ENCODE data around the gene PODXL. TPM values are rescaled to one million over a fixed set of nuclear protein-coding genes. Genes with fewer than 3 reads are reported as not detected.
A peak's percentile ranks its signal among the peaks of the same experiment; 100 is the strongest.

The PODXL gene
- total RNA-seq, 3 donors from 2014 or later, result 20.3 to 55.6 (median 33.1) TPM

DNA sequence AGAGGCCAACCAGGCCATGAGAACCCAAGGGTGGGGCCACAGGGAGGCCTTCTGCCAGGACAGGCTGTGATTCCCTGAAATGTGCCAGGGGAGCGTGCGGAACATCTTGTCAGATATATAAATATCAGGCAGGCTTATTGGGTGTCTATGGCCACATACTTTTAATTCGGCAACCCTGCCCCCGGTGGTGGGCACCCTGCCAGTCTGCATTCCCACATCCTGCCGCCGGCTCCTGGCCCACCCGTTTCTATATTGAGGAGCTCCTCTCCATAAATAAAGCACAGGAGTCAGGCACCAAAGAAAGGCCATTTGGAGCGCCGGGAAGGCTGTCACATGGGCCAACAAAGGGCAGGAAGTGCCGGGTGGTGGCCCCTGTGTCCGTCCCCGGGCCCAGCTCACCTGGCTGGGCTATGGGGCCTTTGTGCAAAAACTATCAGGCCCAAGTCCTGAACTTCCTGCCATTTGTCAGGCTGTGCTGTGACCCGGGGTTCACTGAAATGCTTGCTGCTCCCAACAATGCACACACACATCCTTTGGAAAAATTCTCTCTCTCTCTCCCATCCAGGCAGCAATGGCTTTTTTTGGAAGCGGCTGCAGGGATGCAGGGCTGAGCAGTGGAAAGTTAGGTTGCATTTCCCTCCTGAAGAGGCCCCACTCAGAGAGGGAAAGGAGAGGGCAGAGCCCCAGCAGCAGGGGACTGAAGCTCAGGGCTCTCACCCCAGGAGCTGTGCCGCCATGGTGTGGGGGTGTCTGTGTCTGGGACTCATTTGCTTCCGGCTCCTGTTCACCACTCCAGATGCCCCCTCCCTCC lies 25.0 kb upstream of the PODXL start:
- DNase-seq (ENCODE audit: low spot score in 2 of 2), result peak; percentile 21 to 53
- no peaks in the 10 kb centered on the region for H3K9me3 ChIP-seq
- no peak overlapping the region for H3K4me3 ChIP-seq
- H3K4me1 ChIP-seq, result no peaks in the 10 kb centered on the region
- H3K27me3 ChIP-seq, result no peaks in the 10 kb centered on the region
- intact Hi-C loops (cut with DNase I; ENCODE audit: low total_unique reads), result no loop called here
- peak overlapping the region in 1 of 2 donors; percentile 63 for H3K27ac ChIP-seq
- TF ChIP-seq POLR2AphosphoS5 (IDR thresholded peaks at IDR 0.05), result peak in 1 of 3 donors; percentile 44
- no peak for TF ChIP-seq POLR2A (IDR thresholded peaks at IDR 0.05)
- TF ChIP-seq, protein P1, sequence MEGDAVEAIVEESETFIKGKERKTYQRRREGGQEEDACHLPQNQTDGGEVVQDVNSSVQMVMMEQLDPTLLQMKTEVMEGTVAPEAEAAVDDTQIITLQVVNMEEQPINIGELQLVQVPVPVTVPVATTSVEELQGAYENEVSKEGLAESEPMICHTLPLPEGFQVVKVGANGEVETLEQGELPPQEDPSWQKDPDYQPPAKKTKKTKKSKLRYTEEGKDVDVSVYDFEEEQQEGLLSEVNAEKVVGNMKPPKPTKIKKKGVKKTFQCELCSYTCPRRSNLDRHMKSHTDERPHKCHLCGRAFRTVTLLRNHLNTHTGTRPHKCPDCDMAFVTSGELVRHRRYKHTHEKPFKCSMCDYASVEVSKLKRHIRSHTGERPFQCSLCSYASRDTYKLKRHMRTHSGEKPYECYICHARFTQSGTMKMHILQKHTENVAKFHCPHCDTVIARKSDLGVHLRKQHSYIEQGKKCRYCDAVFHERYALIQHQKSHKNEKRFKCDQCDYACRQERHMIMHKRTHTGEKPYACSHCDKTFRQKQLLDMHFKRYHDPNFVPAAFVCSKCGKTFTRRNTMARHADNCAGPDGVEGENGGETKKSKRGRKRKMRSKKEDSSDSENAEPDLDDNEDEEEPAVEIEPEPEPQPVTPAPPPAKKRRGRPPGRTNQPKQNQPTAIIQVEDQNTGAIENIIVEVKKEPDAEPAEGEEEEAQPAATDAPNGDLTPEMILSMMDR (IDR thresholded peaks at IDR 0.05), result no peak
- no peaks in the 10 kb centered on the region for H3K36me3 ChIP-seq

DNA sequence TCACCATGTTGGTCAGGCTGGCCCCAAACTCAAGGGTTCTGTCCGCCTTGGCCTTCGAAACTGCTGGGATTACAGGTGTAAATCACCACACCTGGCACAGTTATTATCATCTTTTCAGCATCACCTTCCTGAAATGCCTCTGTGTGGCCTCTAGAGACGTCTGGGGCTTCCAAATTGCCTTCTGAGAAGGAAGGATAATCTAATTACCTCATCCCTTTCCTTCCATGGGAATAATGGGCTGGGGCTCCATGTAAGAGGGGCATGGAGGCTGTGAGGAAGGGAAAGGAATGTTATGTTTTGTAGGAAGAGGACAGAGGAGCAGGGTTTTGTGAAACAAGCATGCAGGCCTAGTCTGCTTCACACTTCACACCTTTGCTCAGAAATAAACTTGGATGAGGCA lies 22.2 kb upstream of the PODXL start:
- intact Hi-C loops (cut with DNase I; ENCODE audit: low total_unique reads), result no loop called here
- H3K27me3 ChIP-seq, result no peaks in the 10 kb centered on the region

DNA sequence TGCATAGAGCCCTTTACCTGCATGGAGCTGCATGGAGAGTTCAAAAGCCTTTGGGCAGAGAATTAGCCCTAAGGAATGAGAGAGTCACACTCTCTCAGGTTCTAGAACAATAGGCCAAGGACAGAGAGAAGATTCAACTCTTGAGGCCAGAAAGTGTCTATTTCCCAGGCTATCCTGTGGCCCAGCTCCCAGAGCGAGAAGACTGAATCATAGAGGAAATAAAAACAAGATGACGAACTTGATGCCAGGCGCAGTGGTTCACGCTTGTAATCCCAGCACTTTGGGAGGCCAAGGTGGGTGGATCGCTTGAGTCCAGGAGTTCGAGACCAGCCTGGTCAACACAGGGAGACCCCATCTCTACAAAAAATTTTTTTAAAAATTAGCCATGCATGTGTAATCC lies 18.3 kb upstream of the PODXL start:
- Histone ChIP-seq H3K4me3 (no peak overlapping the region), H3K9me3 (no peaks in the 10 kb centered on the region), H3K4me1 (no peaks in the 10 kb centered on the region), H3K27ac (no peak overlapping the region), H3K27me3 (no peaks in the 10 kb centered on the region), H3K36me3 (no peaks in the 10 kb centered on the region)
- no peak for DNase-seq (ENCODE audit: low spot score in 2 of 2)
- TF ChIP-seq, protein P1 (IDR thresholded peaks at IDR 0.05), result no peak
- TF ChIP-seq POLR2AphosphoS5 (IDR thresholded peaks at IDR 0.05) (no peak), POLR2A (IDR thresholded peaks at IDR 0.05) (no peak)
- intact Hi-C loops (cut with DNase I; ENCODE audit: low total_unique reads), result no loop called here

More for the DNA sequence above, 22.2 kb upstream of the PODXL start:
- H3K36me3 ChIP-seq, result no peaks in the 10 kb centered on the region
- no peaks in the 10 kb centered on the region for H3K9me3 ChIP-seq
- TF ChIP-seq POLR2AphosphoS5 (IDR thresholded peaks at IDR 0.05) (no peak), POLR2A (IDR thresholded peaks at IDR 0.05) (no peak)
- TF ChIP-seq, protein P1 (IDR thresholded peaks at IDR 0.05), result no peak
- no peaks in the 10 kb centered on the region for H3K4me1 ChIP-seq
- H3K4me3 ChIP-seq, result no peak overlapping the region
- no peak for DNase-seq (ENCODE audit: low spot score in 2 of 2)
- H3K27ac ChIP-seq, result no peak overlapping the region

DNA sequence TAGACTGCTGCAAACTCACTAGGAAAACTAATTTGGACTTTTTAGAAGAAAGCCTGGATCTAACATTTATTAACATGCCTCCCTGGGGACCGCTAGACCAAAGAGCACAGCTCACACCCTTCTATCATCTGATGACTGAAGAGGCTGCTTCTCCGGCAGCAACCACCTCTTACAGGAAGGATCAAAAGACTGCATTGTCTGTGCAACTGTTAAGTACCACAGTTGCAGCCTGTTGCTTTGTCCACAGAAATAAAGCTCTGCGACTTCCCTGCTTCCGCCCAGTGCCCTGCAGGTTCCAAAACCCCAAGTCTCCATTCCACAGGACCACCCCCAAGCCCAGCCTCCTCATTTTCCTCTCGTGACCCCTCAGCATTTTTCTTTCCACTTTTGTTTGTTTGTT lies 14.0 kb upstream of the PODXL start:
- H3K4me1 ChIP-seq, result no peaks in the 10 kb centered on the region
- TF ChIP-seq POLR2AphosphoS5 (IDR thresholded peaks at IDR 0.05) (no peak), POLR2A (IDR thresholded peaks at IDR 0.05) (no peak)
- TF ChIP-seq, protein P1 (IDR thresholded peaks at IDR 0.05), result no peak
- no peak overlapping the region for H3K27ac ChIP-seq
- no peak overlapping the region for H3K4me3 ChIP-seq
- H3K27me3 ChIP-seq, result no peaks in the 10 kb centered on the region
- no peaks in the 10 kb centered on the region for H3K36me3 ChIP-seq
- no peaks in the 10 kb centered on the region for H3K9me3 ChIP-seq
- intact Hi-C loops (cut with DNase I; ENCODE audit: low total_unique reads), result no loop called here
- no peak for DNase-seq (ENCODE audit: low spot score in 2 of 2)

DNA sequence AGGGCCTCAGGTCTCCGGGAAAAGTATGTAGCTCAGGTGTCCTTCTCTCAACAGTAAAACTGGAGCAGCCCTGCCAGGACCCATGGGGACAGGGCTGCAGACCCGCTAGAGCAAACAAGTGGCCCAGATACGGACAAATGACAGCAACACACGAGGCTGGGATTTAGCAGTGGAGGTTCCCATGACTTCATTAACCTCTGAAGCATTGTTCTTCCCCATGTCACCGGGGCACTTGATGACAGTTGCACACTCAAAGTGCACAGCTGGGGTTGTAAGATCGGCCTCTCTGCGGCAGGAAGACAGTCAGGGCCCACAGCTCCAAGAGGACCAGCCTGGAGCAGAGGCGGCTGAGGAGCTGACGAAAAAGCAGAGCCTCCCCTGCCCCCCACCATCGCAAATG lies 12.5 kb upstream of the PODXL start:
- no peaks in the 10 kb centered on the region for H3K9me3 ChIP-seq

More for the DNA sequence above, 12.5 kb upstream of the PODXL start:
- H3K27me3 ChIP-seq, result no peaks in the 10 kb centered on the region
- H3K4me3 ChIP-seq, result no peak overlapping the region
- no peak for DNase-seq (ENCODE audit: low spot score in 2 of 2)
- TF ChIP-seq, protein P1 (IDR thresholded peaks at IDR 0.05), result no peak
- no peak for TF ChIP-seq POLR2AphosphoS5 (IDR thresholded peaks at IDR 0.05)
- no peak for TF ChIP-seq POLR2A (IDR thresholded peaks at IDR 0.05)
- no peak overlapping the region for H3K27ac ChIP-seq
- H3K36me3 ChIP-seq, result no peaks in the 10 kb centered on the region
- intact Hi-C loops (cut with DNase I; ENCODE audit: low total_unique reads), result loop anchor here (5.0 kb wide), 1 partner anchor 927 kb away; no protein-coding TSS in a partner anchor
- H3K4me1 ChIP-seq, result no peaks in the 10 kb centered on the region
